H1 (cell line): Measurements from ENCODE around the gene ATP8B3. TPM values are rescaled to one million over a fixed set of nuclear protein-coding genes. Genes with fewer than 3 reads are reported as not detected.

Experiments used
- CTCF ChIA-PET: fragments of 300-600 bp; sonication (Branson Sonifier 250); formaldehyde crosslinking; loops from one replicate; lab custom pipeline; 2021; ENCODE audit not compliant: partially characterized antibody; lab: Charles Lee
- POLR2A ChIA-PET: fragments of 300-600 bp; sonication (Branson Sonifier 250); formaldehyde crosslinking; loops from one replicate; lab custom pipeline; 2021; ENCODE audit warnings: inconsistent platforms; ENCODE audit not compliant: partially characterized antibody; lab: Charles Lee
- DNase-seq, 2 experiments: peaks; one replicate each; pipeline versions ENCODE4 v3.0.0 to v3.0.0-alpha.2; 2010 to 2022; ENCODE audit warnings: low spot score in 2 of 2, low read depth in 1 of 2, mixed read lengths in 1 of 2
- FAIRE-seq: peaks from 2 replicates; lab custom pipeline; 2011; peaks lifted over from hg19 to GRCh38; lab: Jason Lieb, UNC
- H2AFZ ChIP-seq: 2 replicates; pipeline ENCODE4 v1.8.1; 2012; ENCODE audit warnings: low read length, inconsistent platforms
- H2AK5ac ChIP-seq: 2 replicates; pipeline ENCODE4 v1.6.1; 2013; ENCODE audit warnings: low read depth, low read length
- H2BK120ac ChIP-seq: replicated peaks from 2 replicates; pipeline ENCODE3; 2013; ENCODE audit warnings: low read depth, low read length, inconsistent platforms
- H2BK12ac ChIP-seq: 2 replicates; pipeline ENCODE4 v1.6.1; 2013; ENCODE audit warnings: low read depth, low read length
- H2BK15ac ChIP-seq: 2 replicates; pipeline ENCODE4 v1.6.1; 2013; ENCODE audit warnings: low read length
- H2BK20ac ChIP-seq: 2 replicates; pipeline ENCODE4 v1.6.1; 2013; ENCODE audit warnings: low read length
- H2BK5ac ChIP-seq: 2 replicates; pipeline ENCODE4 v1.6.1; 2013; ENCODE audit warnings: low read depth, low read length
- H3K14ac ChIP-seq: 2 replicates; pipeline ENCODE4 v1.6.1; 2013; ENCODE audit warnings: inconsistent platforms; ENCODE audit not compliant: insufficient read length
- H3K18ac ChIP-seq: 2 replicates; pipeline ENCODE4 v1.6.1; 2013; ENCODE audit warnings: low read length; ENCODE audit errors: extremely low read depth
- H3K23ac ChIP-seq: 2 replicates; pipeline ENCODE4 v1.6.1; 2013; ENCODE audit warnings: inconsistent platforms; ENCODE audit not compliant: insufficient read length
- H3K23me2 ChIP-seq: 2 replicates; pipeline ENCODE4 v1.6.1; 2013; ENCODE audit warnings: low read depth, low read length
- H3K27ac ChIP-seq: 2 replicates; pipeline ENCODE4 v1.6.1; 2011; ENCODE audit warnings: low read depth, low read length, inconsistent platforms
- H3K27me3 ChIP-seq, 4 experiments: replicated peaks in 1 of 4; 1 replicate in 1 of 4; 2 replicates in 3 of 4; pipeline versions ENCODE4 v1.6.1 to v1.8.1; 2011 to 2013; ENCODE audit warnings: low read length in 3 of 4, mild to moderate bottlenecking in 3 of 4, inconsistent platforms in 2 of 4, mixed read lengths in 2 of 4, moderate library complexity in 1 of 4; ENCODE audit not compliant: control insufficient read depth in 3 of 4, insufficient read depth in 3 of 4; ENCODE audit errors: extremely low read depth in 1 of 4
- H3K36me3 ChIP-seq, 4 experiments: 2 replicates each; pipeline versions ENCODE4 v1.6.1 to v1.8.1; 2011 to 2013; ENCODE audit warnings: mild to moderate bottlenecking in 4 of 4, low read length in 3 of 4, moderate library complexity in 2 of 4, control low read depth in 1 of 4, inconsistent platforms in 1 of 4; ENCODE audit not compliant: insufficient read depth in 4 of 4, control insufficient read depth in 2 of 4
- H3K4ac ChIP-seq: replicated peaks from 2 replicates; pipeline ENCODE3; 2013; ENCODE audit warnings: low read length, low read depth, mixed read lengths, inconsistent platforms; ENCODE audit not compliant: insufficient read length
- H3K4me1 ChIP-seq, 4 experiments: replicated peaks in 1 of 4; 1 replicate in 1 of 4; 2 replicates in 3 of 4; pipeline versions ENCODE4 v1.6.1 to v1.8.1; 2011 to 2013; ENCODE audit warnings: low read length in 3 of 4, inconsistent platforms in 2 of 4, mixed read lengths in 1 of 4; ENCODE audit not compliant: insufficient read depth in 4 of 4, control insufficient read depth in 3 of 4
- H3K4me2 ChIP-seq, 2 experiments: 2 replicates each; pipeline versions ENCODE4 v1.6.1 to v1.8.1; 2011 to 2013; ENCODE audit warnings: low read depth in 2 of 2, low read length in 2 of 2, control low read depth in 1 of 2, inconsistent platforms in 1 of 2, mild to moderate bottlenecking in 1 of 2; ENCODE audit not compliant: insufficient read depth in 1 of 2
- H3K4me3 ChIP-seq, 4 experiments: fragments of 200-600, 300-600 bp in 1 of 4; sonication (generic), shearing (Covaris generic), sonication (Bioruptor Twin) in 1 of 4; 2 replicates each; pipeline versions ENCODE4 v1.5.1 to v1.8.1; 2011 to 2016; ENCODE audit warnings: low read length in 4 of 4, low read depth in 3 of 4, control low read depth in 2 of 4, inconsistent platforms in 2 of 4, mild to moderate bottlenecking in 2 of 4, mixed read lengths in 1 of 4, moderate library complexity in 1 of 4; ENCODE audit not compliant: insufficient read depth in 2 of 4; ENCODE audit errors: extremely low read depth in 1 of 4
- H3K56ac ChIP-seq: replicated peaks from 2 replicates; pipeline ENCODE3; 2013; ENCODE audit warnings: low read depth, mild to moderate bottlenecking, mixed read lengths, low read length, inconsistent platforms; ENCODE audit not compliant: insufficient read length
- H3K79me1 ChIP-seq: 2 replicates; pipeline ENCODE4 v1.6.1; 2013; ENCODE audit warnings: low read depth, low read length, control low read depth
- H3K79me2 ChIP-seq, 2 experiments: 2 replicates each; pipeline versions ENCODE4 v1.6.1 to v1.8.1; 2012 to 2013; ENCODE audit warnings: low read length in 2 of 2, mild to moderate bottlenecking in 2 of 2, inconsistent platforms in 1 of 2; ENCODE audit not compliant: insufficient read depth in 2 of 2, control insufficient read depth in 1 of 2
- H3K9ac ChIP-seq, 4 experiments: replicated peaks in 1 of 4; 1 replicate in 1 of 4; 2 replicates in 3 of 4; pipeline versions ENCODE4 v1.6.1 to v1.8.1; 2011 to 2013; ENCODE audit warnings: low read depth in 3 of 4, low read length in 3 of 4, control low read depth in 2 of 4, mild to moderate bottlenecking in 2 of 4, moderate library complexity in 2 of 4, inconsistent platforms in 1 of 4; ENCODE audit errors: extremely low read depth in 1 of 4
- H3K9me3 ChIP-seq, 2 experiments: 2 replicates each; pipeline versions ENCODE4 v1.6.1 to v1.8.1; 2012 to 2013; ENCODE audit warnings: mild to moderate bottlenecking in 2 of 2, moderate library complexity in 2 of 2, control low read depth in 1 of 2, inconsistent platforms in 1 of 2, low read depth in 1 of 2, low read length in 1 of 2, mixed read lengths in 1 of 2; ENCODE audit not compliant: insufficient read depth in 2 of 2
- H4K20me1 ChIP-seq, 2 experiments: replicated peaks in 1 of 2; 2 replicates each; pipeline versions ENCODE3 to v1.8.1; 2011 to 2013; ENCODE audit warnings: inconsistent platforms in 2 of 2, low read length in 2 of 2, mild to moderate bottlenecking in 1 of 2; ENCODE audit not compliant: insufficient read depth in 2 of 2, control insufficient read depth in 1 of 2
- H4K5ac ChIP-seq: 2 replicates; pipeline ENCODE4 v1.6.1; 2013; ENCODE audit warnings: low read length, low read depth, mixed read lengths, inconsistent platforms; ENCODE audit not compliant: insufficient read length
- H4K8ac ChIP-seq: 2 replicates; pipeline ENCODE4 v1.8.0; 2013; ENCODE audit warnings: mild to moderate bottlenecking, moderate library complexity, low read length, inconsistent platforms; ENCODE audit not compliant: insufficient read depth; ENCODE audit errors: extremely low read depth
- H4K91ac ChIP-seq: replicated peaks from 2 replicates; pipeline ENCODE3; 2013; ENCODE audit warnings: low read length, mixed read lengths, inconsistent platforms; ENCODE audit not compliant: insufficient read length
- CEBPB ChIP-seq: IDR thresholded peaks from 2 replicates; pipeline ENCODE4 v1.6.1; 2012; ENCODE audit warnings: low read depth, low read length
- CHD1 ChIP-seq: IDR thresholded peaks from 2 replicates; pipeline ENCODE4 v1.6.1; 2012; ENCODE audit warnings: low read depth, low read length, improper control_type of control experiment
- FOSL1 ChIP-seq: IDR thresholded peaks from 2 replicates; pipeline ENCODE4 v1.6.1; 2011; ENCODE audit warnings: mild to moderate bottlenecking, low read depth, low read length, moderate library complexity; ENCODE audit not compliant: insufficient read depth
- HDAC2 ChIP-seq, 2 experiments: fragments of 300-600 bp in 1 of 2; sonication (generic) in 1 of 2; IDR thresholded peaks; 2 replicates each; pipeline ENCODE4 v1.6.1; 2011 to 2012; ENCODE audit warnings: low read depth in 2 of 2, low read length in 2 of 2, mild to moderate bottlenecking in 2 of 2, moderate library complexity in 2 of 2, borderline replicate concordance in 1 of 2, inconsistent platforms in 1 of 2
- HDAC6 ChIP-seq: IDR thresholded peaks from one replicate; pipeline ENCODE4 v1.7.1; 2012; ENCODE audit warnings: low read depth, mild to moderate bottlenecking, inconsistent platforms, low read length, moderate library complexity
- MAFK ChIP-seq: IDR thresholded peaks from 2 replicates; pipeline ENCODE4 v1.6.1; 2012; ENCODE audit warnings: low read depth, mild to moderate bottlenecking, improper control_type of control experiment, low read length
- PHF8 ChIP-seq: fragments of 200-600 bp; sonication (generic); conservative IDR thresholded peaks from 2 replicates; pipeline ENCODE4 v1.7.1; 2012; ENCODE audit warnings: low read depth, mild to moderate bottlenecking, inconsistent platforms, low read length, moderate library complexity
- RBBP5 ChIP-seq: IDR thresholded peaks from 2 replicates; pipeline ENCODE4 v1.7.1; 2012; ENCODE audit warnings: low read depth, mild to moderate bottlenecking, inconsistent platforms, low read length, moderate library complexity, borderline replicate concordance
- RNF2 ChIP-seq: fragments of 200-900, 300-1000 bp; sonication (generic); IDR thresholded peaks from 2 replicates; pipeline ENCODE4 v1.7.1; 2016; ENCODE audit warnings: borderline replicate concordance, low read depth, mild to moderate bottlenecking, antibody characterized with exemption, low read length; ENCODE audit not compliant: poor library complexity, severe bottlenecking; ENCODE audit errors: missing control alignments
- SAP30 ChIP-seq: fragments of 300-600 bp; sonication (generic); IDR thresholded peaks from 2 replicates; pipeline ENCODE4 v1.7.1; 2012; ENCODE audit warnings: low read length, moderate library complexity, mild to moderate bottlenecking, inconsistent platforms; ENCODE audit not compliant: insufficient read depth, insufficient replicate concordance
- WGBS, 2 experiments: shearing (Covaris generic) in 1 of 2; methylation state at CpG; one replicate each; pipeline versions ENCODE4 v1.1.6 to v1.1.7; 2013 to 2015; ENCODE audit warnings: low lambda C conversion rate in 2 of 2, mixed read lengths in 2 of 2, inconsistent platforms in 1 of 2, low coverage in 1 of 2, missing lambda C conversion rate in 1 of 2; ENCODE audit not compliant: insufficient replicate concordance in 2 of 2, insufficient coverage in 1 of 2, insufficient read length in 1 of 2; ENCODE audit errors: extremely low coverage in 1 of 2, missing lambda C conversion rate in 1 of 2; 5-methylcytosine and 5-hydroxymethylcytosine counted together
- polyA plus RNA-seq, 7 experiments: library from polyadenylated mRNA; depleted of rRNA in 3 of 7; stranded (reverse) in 5 of 7; unstranded in 2 of 7; fragments of >200 nt in 5 of 7; fragments of 200-250 nt in 2 of 7; gene quantifications; 1 replicate in 5 of 7; 2 replicates in 1 of 7; 4 replicates in 1 of 7; pipeline versions ENCODE4 v1.2.1 to v1.2.3, GENCODE V29; 2011 to 2013; ENCODE audit warnings: missing spikeins in 2 of 7, mixed read lengths in 2 of 7
- total RNA-seq: library from RNA; stranded (reverse); fragmentation: NEBNext Ultra II Directional; extraction: Animal tissue kit (Norgen Biotek cat#: 25700); gene quantifications from 2 replicates; pipeline ENCODE4 v1.2.1, GENCODE V29; 2021

ATP8B3 gene
- total and polyA plus RNA-seq, 2 of the 8 experiments (the other 6 are each of a cell fraction or from before 2014, with no cell fraction given) = 4.1 to 9.3 TPM

- H3K79me2 ChIP-seq = peaks cover 23 to 54% of the 10 kb centered on the region in 2 experiments
- no peak overlapping the region for H2BK12ac ChIP-seq
- H2BK5ac ChIP-seq = peak overlapping the region; percentile 100; the same call in 1 of the 2 replicates
- no peak overlapping the region for H2BK120ac ChIP-seq
- H3K23me2 ChIP-seq = peaks cover 3% of the 10 kb centered on the region; the same call in 1 of the 2 replicates
- H4K20me1 ChIP-seq = peaks cover 20 to 26% of the 10 kb centered on the region in 2 experiments
- no peak overlapping the region; the same call in 1 of the 2 replicates for H3K18ac ChIP-seq
- POLR2A ChIA-PET = interaction anchor here (0.8 to 1.3 kb wide), 2 partner anchors 10 to 39 kb away, joined by 3 to 5 read pairs; no protein-coding TSS in a partner anchor
- peaks cover 0 to 17% (median 13%) of the 10 kb centered on the region in 4 experiments; a peak in 6 of 7 replicates for H3K4me1 ChIP-seq
- H3K36me3 ChIP-seq = no peaks in the 10 kb centered on the region
- H4K8ac ChIP-seq = peak overlapping the region; percentile 91; the same call in 1 of the 2 replicates
- peak in 1 of 2 experiments; percentile 65 for DNase-seq
- no peak overlapping the region for H4K5ac ChIP-seq
- 3% methylated on average over 37 of the region's 72 CpGs; no CpG with 5 or more reads in 1 of the 2 experiments for WGBS, 2 experiments
- FAIRE-seq = no peak
- peaks cover 23% of the 10 kb centered on the region for H3K79me1 ChIP-seq
- peak overlapping the region; percentile 75 to 97 for H3K4me2 ChIP-seq
- no peak overlapping the region for H3K23ac ChIP-seq
- no peak overlapping the region for H2BK20ac ChIP-seq
- CTCF ChIA-PET = interaction anchor here (0.7 to 14.9 kb wide), 6 partner anchors 10 to 581 kb away, joined by 3 to 228 read pairs (median 4); no protein-coding TSS in a partner anchor
- H3K14ac ChIP-seq = no peak overlapping the region
- no peak overlapping the region for H2BK15ac ChIP-seq
- H3K56ac ChIP-seq = peak overlapping the region; percentile 37
- peak overlapping the region; percentile 82 to 99 (median 98) for H3K9ac ChIP-seq
- no peaks in the 10 kb centered on the region for H3K27me3 ChIP-seq
- peak overlapping the region; percentile 75 to 95 (median 88) for H3K4me3 ChIP-seq
- no peak overlapping the region for H4K91ac ChIP-seq
- no peaks in the 10 kb centered on the region for H3K9me3 ChIP-seq
- H3K4ac ChIP-seq = no peak overlapping the region
- H2AFZ ChIP-seq = no peak overlapping the region
- peak overlapping the region; percentile 100; the same call in 1 of the 2 replicates for H3K27ac ChIP-seq
- no peak overlapping the region for H2AK5ac ChIP-seq
- no peak for TF ChIP-seq CEBPB
- TF ChIP-seq HDAC6 = no peak
- TF ChIP-seq RNF2 = no peak
- TF ChIP-seq SAP30 = peak; percentile 39
- TF ChIP-seq CHD1 = no peak
- TF ChIP-seq HDAC2 (IDR thresholded peaks at IDR 0.05; ENCODE audit: borderline replicate concordance in 1 of 2, low read depth in 2 of 2, low read length in 2 of 2) = no peak; a peak in 1 of 4 replicates
- TF ChIP-seq RBBP5 = peak; percentile 43; the same call in 1 of the 2 replicates
- no peak for TF ChIP-seq MAFK
- TF ChIP-seq PHF8 = peak; percentile 94; the same call in 1 of the 2 replicates
- TF ChIP-seq FOSL1 = no peak
These were observed 35.8 kb upstream of the ATP8B3 start for GRCh38 chr19:1847684-1848398.
